K562 (cell line): Measurements from ENCODE around the gene OMA1.

Experiments
- JUND ChIP-seq, 2 experiments: IDR thresholded peaks; 2 replicates in 1 of 2; 3 replicates in 1 of 2; pipeline ENCODE4 v1.6.1; 2011; ENCODE audit warnings: borderline replicate concordance in 2 of 2, low read depth in 2 of 2, low read length in 2 of 2, improper control_type of control experiment in 1 of 2, missing biosample characterization in 1 of 2, missing genetic modification characterization in 1 of 2, missing genetic modification reagents in 1 of 2
- MYBL2 ChIP-seq, 2 experiments: fragments of 450-650 bp in 1 of 2; sonication (generic) in 1 of 2; formaldehyde crosslinking in 1 of 2; IDR thresholded peaks; 2 replicates each; pipeline versions ENCODE4 v1.6.1 to v1.8.1; 2017 to 2022; ENCODE audit warnings: borderline replicate concordance in 1 of 2, inconsistent platforms in 1 of 2, low read depth in 1 of 2, mild to moderate bottlenecking in 1 of 2, missing genetic modification reagents in 1 of 2, moderate library complexity in 1 of 2
- MYNN ChIP-seq, 2 experiments: sonication (generic); formaldehyde crosslinking in 1 of 2; IDR thresholded peaks; 2 replicates each; pipeline versions ENCODE4 v1.5.0 to v1.6.1; 2016 to 2020; ENCODE audit warnings: antibody characterized with exemption in 1 of 2, missing genetic modification reagents in 1 of 2
- NFYB ChIP-seq: IDR thresholded peaks from 2 replicates; pipeline ENCODE4 v1.6.1; 2011; ENCODE audit warnings: mild to moderate bottlenecking, moderate library complexity; ENCODE audit not compliant: insufficient read length; ENCODE audit errors: extremely low read depth
- POLR2AphosphoS5 ChIP-seq: IDR thresholded peaks from 2 replicates; pipeline ENCODE4 v1.6.1; 2011; ENCODE audit warnings: mild to moderate bottlenecking, low read depth, low read length, moderate library complexity; ENCODE audit not compliant: control insufficient read depth, insufficient read depth
- TBL1XR1 ChIP-seq, 2 experiments: IDR thresholded peaks; 2 replicates each; pipeline ENCODE4 v1.6.1; 2012; ENCODE audit warnings: improper control_type of control experiment in 2 of 2, low read length in 2 of 2, mild to moderate bottlenecking in 1 of 2
- ZBTB7A ChIP-seq: IDR thresholded peaks from 2 replicates; pipeline ENCODE4 v1.6.1; 2011; ENCODE audit warnings: low read depth, mild to moderate bottlenecking, low read length, moderate library complexity, borderline replicate concordance; ENCODE audit not compliant: control insufficient read depth
- ZNF212 ChIP-seq: fragments of 450-650 bp; formaldehyde crosslinking; IDR thresholded peaks from 2 replicates; pipeline ENCODE4 v1.4.0; 2020; ENCODE audit warnings: mild to moderate bottlenecking
- ZSCAN29 ChIP-seq: fragments of 450-650 bp; IDR thresholded peaks from 2 replicates; pipeline ENCODE4 v1.6.1; 2017
- TF ChIP-seq, protein P1 (sequence below), 3 experiments: IDR thresholded peaks in 2 of 3; conservative IDR thresholded peaks in 1 of 3; 2 replicates each; pipeline ENCODE4 v1.5.1; 2011 to 2012; ENCODE audit warnings: low read length in 3 of 3, mild to moderate bottlenecking in 3 of 3, control low read depth in 2 of 3, improper control_type of control experiment in 1 of 3, inconsistent platforms in 1 of 3, low read depth in 1 of 3, mixed read lengths in 1 of 3, moderate library complexity in 1 of 3; ENCODE audit not compliant: insufficient read depth in 2 of 3
- TF ChIP-seq, protein P2 (sequence below): fragments of 450-650 bp; IDR thresholded peaks from 2 replicates; pipeline ENCODE4 v1.6.1; 2016; ENCODE audit warnings: low read depth

DNA sequence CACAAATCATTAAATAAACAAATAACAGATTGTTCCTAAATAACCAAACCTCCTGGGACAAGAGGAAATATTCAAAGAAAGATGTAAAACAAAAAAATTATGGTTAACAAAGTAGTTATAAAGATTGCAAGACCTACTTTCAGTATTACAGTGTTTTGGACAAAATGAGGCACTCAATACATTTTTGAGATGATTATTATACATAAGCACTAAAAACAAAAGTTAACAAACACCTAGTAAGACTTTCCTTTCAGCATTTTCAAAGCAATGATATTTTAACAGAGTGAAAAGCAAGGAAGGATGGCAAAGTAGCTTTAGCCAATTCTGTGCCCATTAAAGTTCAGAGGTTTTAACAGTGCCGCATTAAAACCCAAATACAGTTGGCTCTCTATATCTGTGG, 17.2 kb downstream of the OMA1 start:
- TF ChIP-seq, protein P1, sequence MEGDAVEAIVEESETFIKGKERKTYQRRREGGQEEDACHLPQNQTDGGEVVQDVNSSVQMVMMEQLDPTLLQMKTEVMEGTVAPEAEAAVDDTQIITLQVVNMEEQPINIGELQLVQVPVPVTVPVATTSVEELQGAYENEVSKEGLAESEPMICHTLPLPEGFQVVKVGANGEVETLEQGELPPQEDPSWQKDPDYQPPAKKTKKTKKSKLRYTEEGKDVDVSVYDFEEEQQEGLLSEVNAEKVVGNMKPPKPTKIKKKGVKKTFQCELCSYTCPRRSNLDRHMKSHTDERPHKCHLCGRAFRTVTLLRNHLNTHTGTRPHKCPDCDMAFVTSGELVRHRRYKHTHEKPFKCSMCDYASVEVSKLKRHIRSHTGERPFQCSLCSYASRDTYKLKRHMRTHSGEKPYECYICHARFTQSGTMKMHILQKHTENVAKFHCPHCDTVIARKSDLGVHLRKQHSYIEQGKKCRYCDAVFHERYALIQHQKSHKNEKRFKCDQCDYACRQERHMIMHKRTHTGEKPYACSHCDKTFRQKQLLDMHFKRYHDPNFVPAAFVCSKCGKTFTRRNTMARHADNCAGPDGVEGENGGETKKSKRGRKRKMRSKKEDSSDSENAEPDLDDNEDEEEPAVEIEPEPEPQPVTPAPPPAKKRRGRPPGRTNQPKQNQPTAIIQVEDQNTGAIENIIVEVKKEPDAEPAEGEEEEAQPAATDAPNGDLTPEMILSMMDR (IDR thresholded peaks at IDR 0.05 in 2 of 3, conservative IDR thresholded peaks at IDR 0.05 in 1 of 3; ENCODE audit: insufficient read depth in 2 of 3, low read depth in 1 of 3, low read length in 3 of 3) = no peak
- TF ChIP-seq MYBL2 (IDR thresholded peaks at IDR 0.05; ENCODE audit: low read depth) = no peak
- no peak for TF ChIP-seq MYBL2 (CRISPR knock-in tag; IDR thresholded peaks at IDR 0.05; ENCODE audit: borderline replicate concordance)
- no peak for TF ChIP-seq POLR2AphosphoS5
- no peak for TF ChIP-seq ZSCAN29
- no peak for TF ChIP-seq ZNF212 (CRISPR knock-in tag)
- no peak for TF ChIP-seq NFYB
- TF ChIP-seq MYNN (IDR thresholded peaks at IDR 0.05) = no peak
- TF ChIP-seq MYNN (CRISPR knock-in tag; IDR thresholded peaks at IDR 0.05) = no peak
- no peak for TF ChIP-seq TBL1XR1 (IDR thresholded peaks at IDR 0.05; ENCODE audit: low read length in 2 of 2)
- TF ChIP-seq JUND (IDR thresholded peaks at IDR 0.05; ENCODE audit: borderline replicate concordance, low read depth, low read length) = no peak
- no peak for TF ChIP-seq JUND (tag; IDR thresholded peaks at IDR 0.05; ENCODE audit: borderline replicate concordance, low read depth, low read length)
- no peak for TF ChIP-seq ZBTB7A
- TF ChIP-seq, protein P2, sequence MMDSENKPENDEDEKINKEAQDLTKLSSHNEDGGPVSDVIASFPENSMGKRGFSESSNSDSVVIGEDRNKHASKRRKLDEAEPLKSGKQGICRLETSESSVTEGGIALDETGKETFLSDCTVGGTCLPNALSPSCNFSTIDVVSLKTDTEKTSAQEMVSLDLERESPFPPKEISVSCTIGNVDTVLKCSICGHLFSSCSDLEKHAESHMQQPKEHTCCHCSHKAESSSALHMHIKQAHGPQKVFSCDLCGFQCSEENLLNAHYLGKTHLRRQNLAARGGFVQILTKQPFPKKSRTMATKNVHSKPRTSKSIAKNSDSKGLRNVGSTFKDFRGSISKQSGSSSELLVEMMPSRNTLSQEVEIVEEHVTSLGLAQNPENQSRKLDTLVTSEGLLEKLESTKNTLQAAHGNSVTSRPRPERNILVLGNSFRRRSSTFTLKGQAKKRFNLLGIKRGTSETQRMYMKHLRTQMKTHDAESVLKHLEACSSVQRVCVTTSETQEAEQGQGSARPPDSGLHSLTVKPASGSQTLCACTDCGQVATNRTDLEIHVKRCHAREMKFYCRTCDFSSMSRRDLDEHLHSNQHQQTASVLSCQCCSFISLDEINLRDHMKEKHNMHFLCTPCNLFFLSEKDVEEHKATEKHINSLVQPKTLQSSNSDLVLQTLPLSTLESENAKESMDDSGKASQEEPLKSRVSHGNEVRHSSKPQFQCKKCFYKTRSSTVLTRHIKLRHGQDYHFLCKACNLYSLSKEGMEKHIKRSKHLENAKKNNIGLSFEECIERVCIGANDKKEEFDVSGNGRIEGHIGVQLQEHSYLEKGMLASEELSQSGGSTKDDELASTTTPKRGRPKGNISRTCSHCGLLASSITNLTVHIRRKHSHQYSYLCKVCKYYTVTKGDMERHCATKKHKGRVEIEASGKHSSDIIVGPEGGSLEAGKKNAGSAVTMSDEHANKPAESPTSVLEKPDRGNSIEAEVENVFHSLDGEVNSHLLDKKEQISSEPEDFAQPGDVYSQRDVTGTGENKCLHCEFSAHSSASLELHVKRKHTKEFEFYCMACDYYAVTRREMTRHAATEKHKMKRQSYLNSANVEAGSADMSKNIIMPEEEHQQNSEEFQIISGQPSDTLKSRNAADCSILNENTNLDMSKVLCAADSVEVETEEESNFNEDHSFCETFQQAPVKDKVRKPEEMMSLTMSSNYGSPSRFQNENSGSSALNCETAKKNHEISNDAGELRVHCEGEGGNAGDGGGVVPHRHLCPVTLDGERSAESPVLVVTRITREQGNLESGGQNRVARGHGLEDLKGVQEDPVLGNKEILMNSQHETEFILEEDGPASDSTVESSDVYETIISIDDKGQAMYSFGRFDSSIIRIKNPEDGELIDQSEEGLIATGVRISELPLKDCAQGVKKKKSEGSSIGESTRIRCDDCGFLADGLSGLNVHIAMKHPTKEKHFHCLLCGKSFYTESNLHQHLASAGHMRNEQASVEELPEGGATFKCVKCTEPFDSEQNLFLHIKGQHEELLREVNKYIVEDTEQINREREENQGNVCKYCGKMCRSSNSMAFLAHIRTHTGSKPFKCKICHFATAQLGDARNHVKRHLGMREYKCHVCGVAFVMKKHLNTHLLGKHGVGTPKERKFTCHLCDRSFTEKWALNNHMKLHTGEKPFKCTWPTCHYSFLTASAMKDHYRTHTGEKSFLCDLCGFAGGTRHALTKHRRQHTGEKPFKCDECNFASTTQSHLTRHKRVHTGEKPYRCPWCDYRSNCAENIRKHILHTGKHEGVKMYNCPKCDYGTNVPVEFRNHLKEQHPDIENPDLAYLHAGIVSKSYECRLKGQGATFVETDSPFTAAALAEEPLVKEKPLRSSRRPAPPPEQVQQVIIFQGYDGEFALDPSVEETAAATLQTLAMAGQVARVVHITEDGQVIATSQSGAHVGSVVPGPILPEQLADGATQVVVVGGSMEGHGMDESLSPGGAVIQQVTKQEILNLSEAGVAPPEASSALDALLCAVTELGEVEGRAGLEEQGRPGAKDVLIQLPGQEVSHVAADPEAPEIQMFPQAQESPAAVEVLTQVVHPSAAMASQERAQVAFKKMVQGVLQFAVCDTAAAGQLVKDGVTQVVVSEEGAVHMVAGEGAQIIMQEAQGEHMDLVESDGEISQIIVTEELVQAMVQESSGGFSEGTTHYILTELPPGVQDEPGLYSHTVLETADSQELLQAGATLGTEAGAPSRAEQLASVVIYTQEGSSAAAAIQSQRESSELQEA = no peak
